ES-I3 (cell line): Measurements from ENCODE around the gene UAP1L1.

Experiments used
- H3K36me3 ChIP-seq: 2 replicates; pipeline ENCODE4 v1.6.1; 2013; ENCODE audit warnings: mild to moderate bottlenecking, low read length, control low read depth, moderate library complexity; ENCODE audit not compliant: insufficient read depth
- H3K4me1 ChIP-seq: 2 replicates; pipeline ENCODE4 v1.6.1; 2013; ENCODE audit warnings: mild to moderate bottlenecking, control low read depth, low read length; ENCODE audit not compliant: insufficient read depth
- H3K9ac ChIP-seq: 2 replicates; pipeline ENCODE4 v1.6.1; 2013; ENCODE audit warnings: low read depth, mild to moderate bottlenecking, low read length, moderate library complexity
- H3K9me3 ChIP-seq: 2 replicates; pipeline ENCODE4 v1.6.1; 2013; ENCODE audit warnings: mild to moderate bottlenecking, low read length, moderate library complexity; ENCODE audit not compliant: control insufficient read depth, insufficient read depth

Gene UAP1L1

DNA sequence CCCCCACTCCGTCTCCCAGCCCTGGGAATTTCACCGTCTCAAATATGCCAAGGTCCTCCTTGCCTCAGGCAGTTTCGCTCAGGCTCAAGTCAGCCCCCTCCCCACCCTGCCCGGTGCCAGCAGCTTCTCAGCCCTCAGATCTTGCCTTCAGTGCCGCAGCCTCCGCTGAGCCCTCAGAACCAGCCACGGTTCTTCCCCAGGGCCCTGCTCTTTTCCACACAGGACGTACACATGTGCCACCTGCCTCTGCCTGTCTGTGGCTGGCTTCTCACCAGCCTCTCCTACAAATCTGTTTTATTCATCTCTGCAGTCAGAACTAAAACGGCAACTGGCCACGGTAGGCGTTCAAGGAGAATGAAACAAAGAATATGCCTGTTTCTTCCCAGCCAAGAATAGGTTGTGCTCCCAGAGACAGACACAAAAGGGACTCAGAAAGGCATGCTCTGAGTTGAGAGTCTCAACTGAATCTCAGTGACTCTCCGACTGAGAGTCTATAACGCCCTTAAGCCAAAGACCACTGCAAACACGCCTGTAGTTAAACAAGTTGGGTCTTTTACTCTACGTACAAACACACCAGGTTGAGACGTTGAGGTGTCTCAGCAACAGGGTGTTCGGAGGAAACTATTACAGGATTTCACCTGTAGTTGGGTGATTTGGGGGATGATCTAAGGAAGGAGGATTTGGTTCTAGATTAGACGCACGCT lies 51.0 kb downstream of the UAP1L1 start:
- peaks cover 8% of the 10 kb centered on the region for H3K4me1 ChIP-seq
- H3K9ac ChIP-seq, result peak overlapping the region; percentile 59
- H3K9me3 ChIP-seq, result no peaks in the 10 kb centered on the region
- no peaks in the 10 kb centered on the region for H3K36me3 ChIP-seq

DNA sequence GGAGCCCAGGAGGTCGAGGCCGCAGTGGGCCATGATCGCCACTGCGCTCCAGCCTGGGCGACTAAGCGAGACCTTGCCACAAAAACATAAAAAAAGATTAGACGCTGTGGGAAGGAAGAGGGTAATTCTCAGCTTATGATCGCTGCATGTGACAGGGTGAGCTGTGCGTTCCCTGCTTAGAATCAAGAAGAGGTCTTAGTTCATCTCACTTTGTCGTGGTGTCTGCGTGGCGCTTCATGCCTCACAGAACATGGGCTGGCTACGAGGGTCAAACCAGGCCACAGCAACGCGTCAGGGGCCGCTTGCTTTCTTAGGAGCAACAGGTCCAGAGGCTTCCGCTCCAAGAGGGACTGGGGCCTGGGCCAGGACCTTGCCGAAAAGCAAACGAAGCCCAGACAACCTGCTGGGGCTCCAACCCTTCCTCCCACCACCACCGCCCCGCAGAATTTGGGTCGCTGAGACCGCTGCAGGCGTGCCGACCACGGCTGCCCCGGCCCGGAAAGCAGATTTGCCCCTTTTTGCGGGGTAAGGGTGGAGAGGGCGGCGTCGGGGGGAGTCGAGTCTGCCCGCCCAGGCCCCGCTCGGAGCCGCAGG lies 51.6 kb downstream of the UAP1L1 start:
- Histone ChIP-seq H3K9ac (peak overlapping the region; percentile 59), H3K4me1 (peaks cover 8% of the 10 kb centered on the region), H3K9me3 (no peaks in the 10 kb centered on the region), H3K36me3 (no peaks in the 10 kb centered on the region)

DNA sequence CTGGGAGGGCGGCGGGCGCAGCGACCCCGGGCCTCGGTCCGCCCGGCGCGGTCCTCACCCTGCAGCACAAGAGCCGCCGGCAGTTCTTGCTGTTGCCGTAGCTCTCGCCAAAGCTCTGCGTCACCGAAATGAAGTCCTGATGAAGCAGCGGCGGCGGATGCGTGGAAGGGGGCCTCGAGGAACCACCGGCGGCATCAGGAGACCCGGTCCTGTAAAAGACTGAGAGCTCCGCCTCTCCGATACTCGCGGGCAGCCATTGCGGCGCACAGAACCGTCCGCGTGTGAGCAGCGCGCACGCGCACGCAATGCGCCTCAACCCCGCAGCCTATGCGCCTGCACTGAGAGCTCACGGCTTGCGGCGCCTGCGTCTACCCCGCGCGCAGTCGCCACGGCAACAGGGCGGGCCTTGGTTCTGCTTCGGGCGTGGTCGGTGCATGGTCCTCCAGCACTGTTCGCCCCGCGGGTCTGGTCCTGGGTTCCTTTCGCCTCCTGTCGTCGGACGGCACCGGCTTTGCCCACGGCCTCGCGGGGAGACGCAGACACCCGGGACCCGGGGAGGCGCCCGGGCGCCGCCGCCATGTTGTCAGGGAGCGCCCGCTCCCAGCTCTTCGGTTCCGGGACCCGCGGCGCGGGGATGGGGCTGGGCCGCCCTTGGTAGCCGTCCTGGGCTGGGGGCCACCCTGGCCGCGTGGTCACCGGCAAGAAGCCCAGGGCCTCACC lies 52.3 kb downstream of the UAP1L1 start:
- Histone ChIP-seq H3K4me1 (peaks cover 8% of the 10 kb centered on the region), H3K9ac (peak overlapping the region; percentile 59), H3K9me3 (no peaks in the 10 kb centered on the region), H3K36me3 (no peaks in the 10 kb centered on the region)

DNA sequence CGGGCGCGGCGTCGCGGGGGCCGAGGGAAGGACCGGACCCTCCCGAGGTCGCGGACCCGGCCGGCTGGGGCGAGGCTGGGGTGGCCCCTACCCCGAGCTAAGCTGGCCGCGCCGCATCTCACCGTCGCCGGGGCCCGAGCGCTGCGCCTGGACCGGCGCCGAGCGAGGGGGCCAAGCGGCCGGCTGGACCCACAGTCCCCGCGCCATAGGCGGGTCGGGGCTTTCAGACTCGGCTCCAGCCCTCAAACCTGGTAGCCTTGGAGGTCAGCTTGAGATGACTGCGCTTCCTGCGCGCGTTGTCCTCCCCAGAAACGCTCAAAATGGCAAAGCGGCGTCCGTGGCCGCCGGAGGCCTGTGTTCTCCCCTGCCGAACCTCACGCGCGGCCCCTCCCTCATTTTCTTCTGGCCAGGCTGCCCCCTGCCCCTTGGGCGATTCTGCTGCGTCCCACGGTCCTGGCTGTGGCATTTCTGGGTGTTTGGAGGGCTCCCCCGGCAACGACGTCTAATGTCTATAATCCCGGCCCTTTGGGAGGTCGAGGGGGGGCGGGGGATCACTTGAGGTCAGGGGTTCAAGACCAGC lies 52.9 kb downstream of the UAP1L1 start:
- Histone ChIP-seq H3K9ac (peak overlapping the region; percentile 59), H3K4me1 (peaks cover 8% of the 10 kb centered on the region), H3K36me3 (no peaks in the 10 kb centered on the region), H3K9me3 (no peaks in the 10 kb centered on the region)
